Measurements from ENCODE around the gene COL8A2.

Gene COL8A2

GRCh38 chr1:36115931-36116330, 9.1 kb downstream of the COL8A2 start:
- no peak for DNase-seq (ENCODE audit: low read depth, low spot score)
- no peak for TF ChIP-seq CTCF (IDR thresholded peaks at IDR 0.05; ENCODE audit: insufficient read depth, low read length, missing control alignments)
- POLR2A ChIA-PET = interaction anchor here (0.6 to 2.0 kb wide), 4 partner anchors 17 to 75 kb away, joined by 3 to 15 read pairs (median 4); partner anchors contain the start of gene TRAPPC3
- CTCF ChIA-PET = interaction anchor here (0.8 to 9.4 kb wide), 7 partner anchors 9 to 184 kb away, joined by 3 to 158 read pairs (median 10); partner anchors contain the start of gene TRAPPC3
- no peak overlapping the region for H3K4me3 ChIP-seq (ENCODE audit: low read depth, low read length)

GRCh38 chr1:36115200-36115669, 9.8 kb downstream of the COL8A2 start:
- no peak for TF ChIP-seq CTCF (IDR thresholded peaks at IDR 0.05; ENCODE audit: insufficient read depth, low read length, missing control alignments)
- ChIA-PET POLR2A (interaction anchor here (0.6 to 2.0 kb wide), 4 partner anchors 18 to 76 kb away, joined by 3 to 15 read pairs (median 4); partner anchors contain the start of gene TRAPPC3), CTCF (interaction anchor here (0.8 to 9.4 kb wide), 6 partner anchors 16 to 185 kb away, joined by 3 to 158 read pairs (median 8); partner anchors contain the start of gene TRAPPC3)
- 0 out of 2 replicates have a peak overlapping the region, but pooled peaks have one; percentile 1 for H3K4me3 ChIP-seq (ENCODE audit: low read depth, low read length)
- peak; percentile 55 for DNase-seq (ENCODE audit: low read depth, low spot score)

- no peak for DNase-seq (ENCODE audit: low read depth, low spot score)
- POLR2A ChIA-PET = interaction anchor here (0.6 to 2.0 kb wide), 3 partner anchors 19 to 43 kb away, joined by 3 to 15 read pairs (median 4); no protein-coding TSS in a partner anchor
- CTCF ChIA-PET = interaction anchor here (2.3 to 9.4 kb wide), 3 partner anchors 15 to 74 kb away, joined by 10 to 158 read pairs (median 84); no protein-coding TSS in a partner anchor
- H3K4me3 ChIP-seq (ENCODE audit: low read depth, low read length) = no peak overlapping the region
- TF ChIP-seq CTCF (IDR thresholded peaks at IDR 0.05; ENCODE audit: insufficient read depth, low read length, missing control alignments) = no peak
Measured at GRCh38 chr1:36114371-36114770, 10.7 kb downstream of the COL8A2 start.

GRCh38 chr1:36112823-36113222, 12.2 kb downstream of the COL8A2 start:
- no peak for TF ChIP-seq CTCF (IDR thresholded peaks at IDR 0.05; ENCODE audit: insufficient read depth, low read length, missing control alignments)

GRCh38 chr1:36111151-36111550, 13.9 kb downstream of the COL8A2 start:
- DNase-seq (ENCODE audit: low read depth, low spot score) = no peak
- no peak overlapping the region for H3K4me3 ChIP-seq (ENCODE audit: low read depth, low read length)
- ChIA-PET CTCF (interaction anchor here (0.7 to 3.6 kb wide), 6 partner anchors 11 to 77 kb away, joined by 3 to 15 read pairs (median 5); partner anchors contain the start of gene TRAPPC3), POLR2A (no interaction called here)
- TF ChIP-seq CTCF (IDR thresholded peaks at IDR 0.05; ENCODE audit: insufficient read depth, low read length, missing control alignments) = no peak

More at GRCh38 chr1:36112823-36113222, 12.2 kb downstream of the COL8A2 start:
- ChIA-PET CTCF (interaction anchor here (1.1 to 9.4 kb wide), 4 partner anchors 13 to 75 kb away, joined by 3 to 158 read pairs (median 50); partner anchors contain the start of gene TRAPPC3), POLR2A (no interaction called here)
- H3K4me3 ChIP-seq (ENCODE audit: low read depth, low read length) = no peak overlapping the region
- no peak for DNase-seq (ENCODE audit: low read depth, low spot score)

- DNase-seq (ENCODE audit: low read depth, low spot score) = no peak
- POLR2A ChIA-PET = interaction anchor here (0.7 to 1.1 kb wide), 2 partner anchors 10 to 48 kb away, joined by 3 to 5 read pairs; no protein-coding TSS in a partner anchor
Measured at GRCh38 chr1:36109041-36109679, 15.9 kb downstream of the COL8A2 start.

More at GRCh38 chr1:36109041-36109679, 15.9 kb downstream of the COL8A2 start:
- no peak overlapping the region for H3K4me3 ChIP-seq (ENCODE audit: low read depth, low read length)
- TF ChIP-seq CTCF (IDR thresholded peaks at IDR 0.05; ENCODE audit: insufficient read depth, low read length, missing control alignments) = no peak
- CTCF ChIA-PET = interaction anchor here (0.6 to 18.7 kb wide), 8 partner anchors 9 to 287 kb away, joined by 3 to 453 read pairs (median 4); partner anchors contain the start of gene TRAPPC3
